SK-N-SH treated with all-trans-retinoic acid at 6 μM for 48 hours (cell line): ENCODE data around the gene RHBDD1.
A peak's percentile ranks its signal among the peaks of the same experiment; 100 is the strongest.

Experiments
- ATAC-seq: fragments of 200-7000 bp; cut with Tn5 transposase; 3 replicates; pipeline ENCODE4 v1.9.1; 2020; ENCODE audit warnings: mild to moderate bottlenecking, moderate library complexity
- ARNTL ChIP-seq: fragments of 450-650 bp; formaldehyde crosslinking; IDR thresholded peaks from 2 replicates; pipeline ENCODE4 v1.5.0; 2020; ENCODE audit warnings: low read depth, mild to moderate bottlenecking, moderate library complexity, borderline replicate concordance
- BACH2 ChIP-seq: fragments of 250-450 bp; sonication (Bioruptor Pico); IDR thresholded peaks from 2 replicates; pipeline ENCODE4 v1.9.0; 2021; ENCODE audit warnings: mild to moderate bottlenecking, borderline replicate concordance
- CSDC2 ChIP-seq: fragments of 250-450 bp; sonication (Bioruptor Pico); IDR thresholded peaks from 2 replicates; pipeline ENCODE4 v1.5.0; 2020; ENCODE audit warnings: mild to moderate bottlenecking, moderate library complexity
- ESRRG ChIP-seq: fragments of 250-450 bp; sonication (Bioruptor Pico); IDR thresholded peaks from 2 replicates; pipeline ENCODE4 v1.6.1; 2021; ENCODE audit warnings: mild to moderate bottlenecking
- GLIS3 ChIP-seq: fragments of 250-450 bp; sonication (Bioruptor Pico); IDR thresholded peaks from 2 replicates; pipeline ENCODE4 v1.5.0; 2020; ENCODE audit warnings: mild to moderate bottlenecking, moderate library complexity
- ISL1 ChIP-seq: fragments of 250-450 bp; sonication (Bioruptor Pico); IDR thresholded peaks from 2 replicates; pipeline ENCODE4 v2.1.2; 2022; ENCODE audit warnings: mild to moderate bottlenecking, moderate library complexity
- OSR1 ChIP-seq: fragments of 250-450 bp; sonication (Bioruptor Pico); IDR thresholded peaks from 2 replicates; pipeline ENCODE4 v1.8.0; 2022; ENCODE audit warnings: moderate library complexity, mild to moderate bottlenecking, inconsistent platforms
- PPARA ChIP-seq: fragments of 250-450 bp; sonication (Bioruptor Pico); IDR thresholded peaks from 2 replicates; pipeline ENCODE4 v1.5.0; 2020; ENCODE audit warnings: mild to moderate bottlenecking, borderline replicate concordance
- RARB ChIP-seq: fragments of 250-450 bp; sonication (Bioruptor Pico); IDR thresholded peaks from 2 replicates; pipeline ENCODE4 v1.8.0; 2021; ENCODE audit warnings: mild to moderate bottlenecking, moderate library complexity
- SNAI2 ChIP-seq: fragments of 250-450 bp; sonication (Bioruptor Pico); IDR thresholded peaks from 2 replicates; pipeline ENCODE4 v1.5.0; 2020; ENCODE audit warnings: mild to moderate bottlenecking, moderate library complexity
- TCF4 ChIP-seq: fragments of 250-450 bp; sonication (Bioruptor Pico); IDR thresholded peaks from 2 replicates; pipeline ENCODE4 v1.8.0; 2021; ENCODE audit warnings: mild to moderate bottlenecking, moderate library complexity, borderline replicate concordance
- TOX ChIP-seq: fragments of 250-450 bp; sonication (Bioruptor Pico); IDR thresholded peaks from 2 replicates; pipeline ENCODE4 v1.8.0; 2021; ENCODE audit warnings: mild to moderate bottlenecking, moderate library complexity, borderline replicate concordance
- ZC3H10 ChIP-seq: fragments of 250-450 bp; sonication (Bioruptor Pico); IDR thresholded peaks from 2 replicates; pipeline ENCODE4 v1.5.1; 2021; ENCODE audit warnings: mild to moderate bottlenecking, moderate library complexity
- ZFP3 ChIP-seq: fragments of 250-450 bp; sonication (Bioruptor Pico); IDR thresholded peaks from 2 replicates; pipeline ENCODE4 v1.5.0; 2020; ENCODE audit warnings: mild to moderate bottlenecking, moderate library complexity
- ZNF565 ChIP-seq: fragments of 450-650 bp; formaldehyde crosslinking; conservative IDR thresholded peaks from 2 replicates; pipeline ENCODE4 v1.5.0; 2020; ENCODE audit warnings: low read depth, mild to moderate bottlenecking, moderate library complexity
- ZNF8 ChIP-seq: fragments of 450-650 bp; formaldehyde crosslinking; IDR thresholded peaks from 2 replicates; pipeline ENCODE4 v1.5.0; 2020; ENCODE audit warnings: mild to moderate bottlenecking, moderate library complexity
- TF ChIP-seq, protein P1 (sequence below): fragments of 250-450 bp; sonication (Bioruptor Pico); IDR thresholded peaks from 2 replicates; pipeline ENCODE4 v1.5.0; 2020; ENCODE audit warnings: mild to moderate bottlenecking, moderate library complexity
- TF ChIP-seq, protein P2 (sequence below): fragments of 250-450 bp; sonication (Bioruptor Pico); IDR thresholded peaks from 2 replicates; pipeline ENCODE4 v1.5.1; 2021; ENCODE audit warnings: mild to moderate bottlenecking, moderate library complexity
- TF ChIP-seq, protein P3 (sequence below): fragments of 250-450 bp; sonication (Bioruptor Pico); IDR thresholded peaks from 2 replicates; pipeline ENCODE4 v1.8.0; 2021; ENCODE audit warnings: low read depth, mild to moderate bottlenecking, moderate library complexity, borderline replicate concordance
- TF ChIP-seq, protein P4 (sequence below): fragments of 250-450 bp; sonication (Bioruptor Pico); IDR thresholded peaks from 2 replicates; pipeline ENCODE4 v1.8.0; 2020; ENCODE audit warnings: mild to moderate bottlenecking, moderate library complexity, borderline replicate concordance

Gene RHBDD1

DNA sequence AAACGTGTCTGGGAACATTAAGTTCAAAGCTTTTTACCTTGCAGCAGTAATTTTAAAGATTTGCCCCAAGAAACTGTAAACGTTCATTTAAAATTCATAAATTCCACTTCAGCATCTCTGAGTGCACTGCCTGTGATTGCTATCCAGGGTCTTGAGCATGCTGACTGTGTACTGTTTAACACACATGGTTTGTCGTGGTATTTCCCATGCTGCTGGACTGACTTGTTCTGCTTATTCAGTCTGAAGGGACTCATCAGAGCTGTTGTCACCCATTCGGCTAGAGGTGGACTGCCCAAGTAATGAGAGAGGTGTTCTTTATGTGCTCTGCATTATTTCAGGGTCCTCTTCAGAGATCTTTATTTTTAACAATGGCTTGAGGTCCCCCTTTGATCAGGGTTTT lies 53.1 kb downstream of the RHBDD1 start (continued):
- TF ChIP-seq, protein P1, sequence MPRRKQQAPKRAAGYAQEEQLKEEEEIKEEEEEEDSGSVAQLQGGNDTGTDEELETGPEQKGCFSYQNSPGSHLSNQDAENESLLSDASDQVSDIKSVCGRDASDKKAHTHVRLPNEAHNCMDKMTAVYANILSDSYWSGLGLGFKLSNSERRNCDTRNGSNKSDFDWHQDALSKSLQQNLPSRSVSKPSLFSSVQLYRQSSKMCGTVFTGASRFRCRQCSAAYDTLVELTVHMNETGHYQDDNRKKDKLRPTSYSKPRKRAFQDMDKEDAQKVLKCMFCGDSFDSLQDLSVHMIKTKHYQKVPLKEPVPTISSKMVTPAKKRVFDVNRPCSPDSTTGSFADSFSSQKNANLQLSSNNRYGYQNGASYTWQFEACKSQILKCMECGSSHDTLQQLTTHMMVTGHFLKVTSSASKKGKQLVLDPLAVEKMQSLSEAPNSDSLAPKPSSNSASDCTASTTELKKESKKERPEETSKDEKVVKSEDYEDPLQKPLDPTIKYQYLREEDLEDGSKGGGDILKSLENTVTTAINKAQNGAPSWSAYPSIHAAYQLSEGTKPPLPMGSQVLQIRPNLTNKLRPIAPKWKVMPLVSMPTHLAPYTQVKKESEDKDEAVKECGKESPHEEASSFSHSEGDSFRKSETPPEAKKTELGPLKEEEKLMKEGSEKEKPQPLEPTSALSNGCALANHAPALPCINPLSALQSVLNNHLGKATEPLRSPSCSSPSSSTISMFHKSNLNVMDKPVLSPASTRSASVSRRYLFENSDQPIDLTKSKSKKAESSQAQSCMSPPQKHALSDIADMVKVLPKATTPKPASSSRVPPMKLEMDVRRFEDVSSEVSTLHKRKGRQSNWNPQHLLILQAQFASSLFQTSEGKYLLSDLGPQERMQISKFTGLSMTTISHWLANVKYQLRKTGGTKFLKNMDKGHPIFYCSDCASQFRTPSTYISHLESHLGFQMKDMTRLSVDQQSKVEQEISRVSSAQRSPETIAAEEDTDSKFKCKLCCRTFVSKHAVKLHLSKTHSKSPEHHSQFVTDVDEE (CRISPR knock-in tag), result no peak
- TF ChIP-seq GLIS3 (CRISPR knock-in tag) (no peak), TCF4 (CRISPR knock-in tag) (no peak), ZNF8 (CRISPR knock-in tag) (no peak)
- TF ChIP-seq, protein P2, sequence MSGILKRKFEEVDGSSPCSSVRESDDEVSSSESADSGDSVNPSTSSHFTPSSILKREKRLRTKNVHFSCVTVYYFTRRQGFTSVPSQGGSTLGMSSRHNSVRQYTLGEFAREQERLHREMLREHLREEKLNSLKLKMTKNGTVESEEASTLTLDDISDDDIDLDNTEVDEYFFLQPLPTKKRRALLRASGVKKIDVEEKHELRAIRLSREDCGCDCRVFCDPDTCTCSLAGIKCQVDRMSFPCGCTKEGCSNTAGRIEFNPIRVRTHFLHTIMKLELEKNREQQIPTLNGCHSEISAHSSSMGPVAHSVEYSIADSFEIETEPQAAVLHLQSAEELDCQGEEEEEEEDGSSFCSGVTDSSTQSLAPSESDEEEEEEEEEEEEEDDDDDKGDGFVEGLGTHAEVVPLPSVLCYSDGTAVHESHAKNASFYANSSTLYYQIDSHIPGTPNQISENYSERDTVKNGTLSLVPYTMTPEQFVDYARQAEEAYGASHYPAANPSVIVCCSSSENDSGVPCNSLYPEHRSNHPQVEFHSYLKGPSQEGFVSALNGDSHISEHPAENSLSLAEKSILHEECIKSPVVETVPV, result no peak

DNA sequence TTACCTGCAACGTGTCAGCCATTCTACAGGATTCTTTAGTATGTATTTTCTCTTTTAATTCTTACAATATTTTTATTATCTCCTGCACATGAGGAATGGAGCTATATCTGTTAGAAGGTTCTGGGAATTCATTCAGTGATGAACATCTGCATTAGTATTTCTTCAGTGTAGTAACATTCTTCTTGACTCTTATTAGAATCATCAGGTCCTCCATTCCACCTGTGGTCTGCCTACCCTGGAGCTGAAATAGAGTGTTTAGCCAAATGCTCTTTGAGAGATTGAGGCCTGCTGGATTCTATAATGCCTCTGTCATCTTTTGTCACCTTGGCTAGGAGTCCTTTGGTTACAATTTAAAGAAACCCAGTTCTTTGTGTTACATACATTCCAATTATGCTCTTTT lies 54.4 kb downstream of the RHBDD1 start:
- no peak for TF ChIP-seq ESRRG
- no peak for TF ChIP-seq ISL1 (CRISPR knock-in tag)
- no peak for TF ChIP-seq RARB (CRISPR knock-in tag)
- TF ChIP-seq TOX (CRISPR knock-in tag), result no peak
- TF ChIP-seq ZNF565 (CRISPR knock-in tag), result no peak
- no peak for TF ChIP-seq ZFP3
- TF ChIP-seq TCF4 (CRISPR knock-in tag), result no peak
- no peak for TF ChIP-seq OSR1 (CRISPR knock-in tag)
- TF ChIP-seq PPARA (CRISPR knock-in tag), result no peak
- no peak for TF ChIP-seq BACH2
- no peak for TF ChIP-seq GLIS3 (CRISPR knock-in tag)
- no peak for TF ChIP-seq CSDC2 (CRISPR knock-in tag)
- TF ChIP-seq, protein P3, sequence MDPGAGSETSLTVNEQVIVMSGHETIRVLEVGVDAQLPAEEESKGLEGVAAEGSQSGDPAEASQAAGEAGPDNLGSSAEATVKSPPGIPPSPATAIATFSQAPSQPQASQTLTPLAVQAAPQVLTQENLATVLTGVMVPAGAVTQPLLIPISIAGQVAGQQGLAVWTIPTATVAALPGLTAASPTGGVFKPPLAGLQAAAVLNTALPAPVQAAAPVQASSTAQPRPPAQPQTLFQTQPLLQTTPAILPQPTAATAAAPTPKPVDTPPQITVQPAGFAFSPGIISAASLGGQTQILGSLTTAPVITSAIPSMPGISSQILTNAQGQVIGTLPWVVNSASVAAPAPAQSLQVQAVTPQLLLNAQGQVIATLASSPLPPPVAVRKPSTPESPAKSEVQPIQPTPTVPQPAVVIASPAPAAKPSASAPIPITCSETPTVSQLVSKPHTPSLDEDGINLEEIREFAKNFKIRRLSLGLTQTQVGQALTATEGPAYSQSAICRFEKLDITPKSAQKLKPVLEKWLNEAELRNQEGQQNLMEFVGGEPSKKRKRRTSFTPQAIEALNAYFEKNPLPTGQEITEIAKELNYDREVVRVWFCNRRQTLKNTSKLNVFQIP (CRISPR knock-in tag), result no peak
- ATAC-seq, result no peak

DNA sequence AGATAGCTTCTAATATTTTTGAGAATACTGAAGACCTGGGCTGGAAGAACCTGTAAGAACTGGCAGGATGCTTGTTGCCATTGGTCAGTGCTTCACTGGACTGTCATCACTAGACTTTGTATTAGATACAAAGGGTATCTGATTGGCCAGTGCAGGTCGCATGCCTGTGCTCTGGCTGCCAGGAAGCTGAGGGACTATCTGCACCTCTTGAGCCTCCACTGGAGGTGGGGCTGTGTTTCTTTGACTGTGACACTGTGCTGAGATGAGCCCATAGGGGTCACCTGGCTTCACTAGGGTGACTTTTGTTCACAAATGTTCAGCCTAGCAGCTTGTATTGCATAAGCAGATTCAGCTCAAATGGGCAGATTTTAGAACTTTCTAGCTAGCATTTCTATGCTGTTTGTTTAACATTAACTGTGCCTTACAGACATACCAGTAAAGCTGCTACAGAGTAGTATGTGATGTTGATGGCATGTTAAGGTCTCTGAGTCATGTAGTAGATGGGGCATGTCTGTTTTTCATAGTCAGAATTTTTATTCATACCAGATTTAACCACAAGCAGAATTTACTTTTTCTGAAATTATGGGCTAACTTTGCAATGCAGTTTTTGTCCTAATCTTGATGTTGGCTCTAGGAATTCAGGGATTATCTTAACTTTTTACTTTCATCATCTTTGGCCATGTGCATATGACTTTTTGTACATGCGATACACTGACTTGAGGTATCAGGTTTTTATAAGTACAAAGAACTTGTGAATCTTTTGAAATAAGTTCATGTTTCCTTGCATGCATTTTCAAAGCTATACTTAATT lies 56.1 kb downstream of the RHBDD1 start:
- peak; percentile 98 for ATAC-seq
- TF ChIP-seq PPARA (CRISPR knock-in tag) (no peak), GLIS3 (CRISPR knock-in tag) (no peak), ZFP3 (no peak), OSR1 (CRISPR knock-in tag) (no peak), ZNF8 (CRISPR knock-in tag) (no peak), SNAI2 (CRISPR knock-in tag) (no peak), ZNF565 (CRISPR knock-in tag) (no peak), BACH2 (no peak), ZC3H10 (CRISPR knock-in tag) (no peak), CSDC2 (CRISPR knock-in tag) (no peak), TOX (CRISPR knock-in tag) (no peak), ESRRG (no peak)
- TF ChIP-seq, protein P4, sequence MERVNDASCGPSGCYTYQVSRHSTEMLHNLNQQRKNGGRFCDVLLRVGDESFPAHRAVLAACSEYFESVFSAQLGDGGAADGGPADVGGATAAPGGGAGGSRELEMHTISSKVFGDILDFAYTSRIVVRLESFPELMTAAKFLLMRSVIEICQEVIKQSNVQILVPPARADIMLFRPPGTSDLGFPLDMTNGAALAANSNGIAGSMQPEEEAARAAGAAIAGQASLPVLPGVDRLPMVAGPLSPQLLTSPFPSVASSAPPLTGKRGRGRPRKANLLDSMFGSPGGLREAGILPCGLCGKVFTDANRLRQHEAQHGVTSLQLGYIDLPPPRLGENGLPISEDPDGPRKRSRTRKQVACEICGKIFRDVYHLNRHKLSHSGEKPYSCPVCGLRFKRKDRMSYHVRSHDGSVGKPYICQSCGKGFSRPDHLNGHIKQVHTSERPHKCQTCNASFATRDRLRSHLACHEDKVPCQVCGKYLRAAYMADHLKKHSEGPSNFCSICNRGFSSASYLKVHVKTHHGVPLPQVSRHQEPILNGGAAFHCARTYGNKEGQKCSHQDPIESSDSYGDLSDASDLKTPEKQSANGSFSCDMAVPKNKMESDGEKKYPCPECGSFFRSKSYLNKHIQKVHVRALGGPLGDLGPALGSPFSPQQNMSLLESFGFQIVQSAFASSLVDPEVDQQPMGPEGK (CRISPR knock-in tag), result no peak

DNA sequence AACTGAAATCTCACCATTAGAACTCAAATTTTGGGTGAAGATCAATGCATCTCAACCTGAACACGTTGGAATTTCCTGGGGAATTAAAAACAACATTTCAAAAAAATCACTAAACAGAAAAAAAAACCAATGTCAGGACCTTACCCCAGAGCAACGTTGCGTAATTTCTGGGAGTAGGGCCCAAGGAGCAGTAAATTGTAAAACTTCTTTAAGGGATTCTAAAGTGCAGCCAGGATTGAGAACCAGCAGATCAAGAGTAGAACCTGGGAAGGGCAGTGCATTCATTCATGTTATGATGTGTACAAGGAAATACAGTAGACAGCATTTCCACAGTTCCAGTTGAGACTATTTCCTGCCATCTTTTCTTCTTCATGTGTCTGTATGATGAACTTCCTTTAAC lies 56.9 kb downstream of the RHBDD1 start:
- TF ChIP-seq, protein P2, result no peak
- TF ChIP-seq ZNF8 (CRISPR knock-in tag) (no peak), RARB (CRISPR knock-in tag) (no peak), ARNTL (CRISPR knock-in tag) (no peak), ESRRG (no peak), SNAI2 (CRISPR knock-in tag) (no peak), BACH2 (no peak), ZNF565 (CRISPR knock-in tag) (no peak), ISL1 (CRISPR knock-in tag) (no peak)
- TF ChIP-seq, protein P3 (CRISPR knock-in tag), result no peak
- no peak for ATAC-seq
